GM12864 (cell line): ENCODE results near the gene PSMD1.
"Not testable (repeated sequence)": the region's sequence is repeated elsewhere in the genome, so short reads cannot be mapped to it uniquely, and the experiment has no call there.

Experiments used
- DNase-seq: peaks from one replicate; pipeline ENCODE4 v3.0.0-alpha.2; 2011; ENCODE audit warnings: low read depth
- H3K4me3 ChIP-seq: 2 replicates; pipeline ENCODE4 v1.5.1; 2011; ENCODE audit warnings: mild to moderate bottlenecking, low read depth, low read length, control low read depth
- CTCF ChIP-seq: IDR thresholded peaks from 2 replicates; pipeline ENCODE4 v1.5.1; 2011; ENCODE audit warnings: low read depth, mild to moderate bottlenecking, moderate library complexity, low read length, control low read depth, inconsistent platforms; ENCODE audit errors: missing control alignments

PSMD1 gene

DNA sequence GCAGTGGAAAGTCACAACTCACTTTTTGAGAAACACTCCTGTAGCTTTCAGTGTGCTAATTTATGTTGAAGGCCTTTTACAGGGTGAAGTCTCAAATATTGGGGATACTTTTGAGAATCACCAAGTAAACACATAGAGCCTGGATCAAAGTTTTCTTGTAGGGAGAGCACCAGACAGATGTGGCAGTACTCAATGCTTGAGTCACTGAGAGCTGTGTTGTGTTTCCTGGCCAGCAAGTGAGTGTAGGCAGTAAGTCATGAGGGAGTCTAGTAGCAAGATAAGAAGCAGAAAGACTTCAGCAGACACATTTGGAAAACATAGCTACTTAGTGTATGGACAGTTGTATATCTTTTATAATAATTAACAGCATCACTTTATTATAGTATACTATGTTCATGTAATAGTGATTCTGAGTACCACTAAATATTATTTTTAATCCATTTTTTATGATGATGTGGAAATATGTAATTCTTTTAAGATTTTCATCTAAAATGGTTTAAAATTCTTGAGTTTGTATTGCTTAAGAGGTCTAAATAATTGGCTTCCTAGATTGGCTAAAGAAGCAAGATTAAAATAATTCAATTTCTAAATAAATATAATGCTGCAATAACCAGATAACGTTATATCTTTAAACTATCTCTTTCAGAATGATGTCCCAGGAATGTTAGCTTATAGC, 12.8 kb downstream of the PSMD1 start:
- DNase-seq, result no peak
- no peak for TF ChIP-seq CTCF
- no peak overlapping the region for H3K4me3 ChIP-seq

- no peak for DNase-seq
- H3K4me3 ChIP-seq, result no peak overlapping the region
- no peak for TF ChIP-seq CTCF
Observed at GRCh38 chr2:231084565-231084964, 27.9 kb downstream of the PSMD1 start.

- no peak overlapping the region for H3K4me3 ChIP-seq
- no peak for DNase-seq
- no peak for TF ChIP-seq CTCF
Observed at GRCh38 chr2:231088754-231089153, 32.1 kb downstream of the PSMD1 start.

DNA sequence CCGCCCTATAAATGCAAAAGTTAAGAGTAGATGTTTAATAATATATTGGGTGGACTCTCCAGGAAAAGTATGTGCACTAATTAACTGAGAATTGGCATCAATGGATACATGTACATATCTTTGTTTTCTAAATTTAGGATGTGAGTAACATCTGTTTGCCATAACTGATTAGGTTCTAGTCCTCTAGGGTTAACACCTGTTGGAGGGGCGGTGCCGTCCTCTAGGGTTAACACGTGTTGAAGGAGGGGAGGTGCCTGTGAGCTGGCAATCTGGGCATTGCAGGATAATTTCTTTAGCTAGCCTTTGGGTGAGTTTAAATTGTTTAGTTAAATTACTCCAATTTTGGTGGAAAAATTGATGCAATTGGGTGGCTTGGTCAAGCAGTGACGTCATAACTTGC, 37.3 kb downstream of the PSMD1 start:
- TF ChIP-seq CTCF, result no peak
- DNase-seq, result no peak
- no peak overlapping the region for H3K4me3 ChIP-seq

DNA sequence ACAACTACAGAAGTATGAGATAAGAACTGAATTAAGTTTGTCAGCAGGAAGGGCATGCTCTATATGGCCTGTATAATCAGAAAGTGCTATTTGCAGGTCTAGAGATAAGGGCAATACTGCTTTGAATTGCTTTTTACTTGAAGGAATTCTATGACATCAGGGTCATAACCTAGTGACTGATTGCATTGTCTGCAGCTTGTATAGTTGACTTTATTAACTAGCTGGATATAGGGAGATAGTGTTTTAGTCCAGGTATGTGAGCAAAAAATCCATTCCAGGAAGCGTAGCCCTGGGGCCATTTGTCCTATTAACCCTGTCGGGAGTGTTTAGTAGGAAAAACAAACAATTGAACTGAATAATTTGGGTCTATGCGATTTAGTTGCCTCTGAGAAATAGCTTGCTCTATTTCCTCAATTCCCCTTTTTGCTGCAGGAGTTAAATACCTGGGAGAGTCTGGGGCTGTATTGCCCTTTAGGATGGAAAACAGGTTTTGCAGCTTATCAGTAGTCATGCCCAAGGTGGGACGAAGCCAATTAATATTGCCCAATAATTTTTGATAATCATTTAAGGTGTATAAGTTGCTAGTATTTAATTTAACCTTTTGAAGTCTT, 38.2 kb downstream of the PSMD1 start:
- TF ChIP-seq CTCF, result no peak
- DNase-seq, result no peak
- H3K4me3 ChIP-seq, result no peak overlapping the region

- no peak for DNase-seq
- TF ChIP-seq CTCF, result no peak
- no peak overlapping the region for H3K4me3 ChIP-seq
Observed at GRCh38 chr2:231099918-231100317, 43.3 kb downstream of the PSMD1 start.

- DNase-seq, H3K4me3 ChIP-seq: not testable (repeated sequence)
Observed at GRCh38 chr2:231100321-231100720, 43.7 kb downstream of the PSMD1 start.
